A549 (cell line): ENCODE data around the gene CYGB. TPM values are rescaled to one million over a fixed set of nuclear protein-coding genes. Genes with fewer than 3 reads are reported as not detected.

Source experiments
- ATAC-seq, 2 experiments: fragments of 200-7000 bp in 1 of 2; fragments of >200 bp in 1 of 2; cut with Nextera tagmentation in 1 of 2; cut with Tn5 transposase in 1 of 2; 3 replicates each; pipeline versions ENCODE4 v1.8.0 to v1.9.1; 2018 to 2020; ENCODE audit warnings: mild to moderate bottlenecking in 1 of 2, moderate library complexity in 1 of 2
- CTCF ChIA-PET: fragments of 300-600 bp; sonication (Branson Sonifier 250); formaldehyde crosslinking; extraction: SDS; loops from one replicate; lab custom pipeline; 2021; ENCODE audit warnings: antibody characterized with exemption, inconsistent platforms; lab: Yijun Ruan, JAX
- POLR2A ChIA-PET: fragments of 350-600 bp; formaldehyde crosslinking; extraction: SDS; loops from one replicate; lab custom pipeline; 2021; ENCODE audit warnings: antibody characterized with exemption, inconsistent platforms; lab: Yijun Ruan, JAX
- DNase-seq, 2 experiments: peaks; one replicate each; pipeline versions ENCODE4 v3.0.0 to v3.0.0-alpha.2; 2011 to 2016; ENCODE audit warnings: low read depth in 1 of 2, low spot score in 1 of 2
- FAIRE-seq: peaks from 2 replicates; lab custom pipeline; 2011; peaks lifted over from hg19 to GRCh38; lab: Jason Lieb, UNC
- H3K27ac ChIP-seq, 2 experiments: fragments of >200 bp; sonication (Bioruptor Twin); formaldehyde crosslinking; 3 replicates each; pipeline ENCODE4 v1.5.1; 2016 to 2017
- H3K4me1 ChIP-seq: fragments of >200 bp; sonication (Bioruptor Twin); formaldehyde crosslinking; 3 replicates; pipeline ENCODE4 v1.6.1; 2016
- H3K4me2 ChIP-seq: fragments of >200 bp; sonication (Bioruptor Twin); formaldehyde crosslinking; 3 replicates; pipeline ENCODE4 v1.6.1; 2016
- H3K4me3 ChIP-seq: fragments of >200 bp; sonication (Bioruptor Twin); formaldehyde crosslinking; 3 replicates; pipeline ENCODE4 v1.5.1; 2016
- H3K9me3 ChIP-seq: fragments of >200 bp; sonication (Bioruptor Twin); formaldehyde crosslinking; 3 replicates; pipeline ENCODE4 v1.6.1; 2016
- ATOH8 ChIP-seq: fragments of 250-450 bp; sonication (Bioruptor Pico); IDR thresholded peaks from 2 replicates; pipeline ENCODE4 v1.5.0; 2020; ENCODE audit warnings: low read depth, mild to moderate bottlenecking, moderate library complexity
- BCL3 ChIP-seq: fragments of >200 bp; sonication (Bioruptor Twin); formaldehyde crosslinking; IDR thresholded peaks from 3 replicates; pipeline ENCODE4 v1.6.1; 2016
- CBX2 ChIP-seq: fragments of 200-600 bp; sonication (generic); IDR thresholded peaks from 2 replicates; pipeline ENCODE4 v1.6.1; 2016; ENCODE audit warnings: low read depth, mild to moderate bottlenecking, borderline replicate concordance
- CEBPB ChIP-seq, 2 experiments: fragments of >200 bp in 1 of 2; sonication (Bioruptor Twin) in 1 of 2; formaldehyde crosslinking in 1 of 2; IDR thresholded peaks; 2 replicates each; pipeline ENCODE4 v1.6.1; 2012 to 2016
- CHD4 ChIP-seq: fragments of 200-600 bp; sonication (generic); IDR thresholded peaks from 2 replicates; pipeline ENCODE4 v1.6.1; 2016; ENCODE audit warnings: antibody characterized with exemption, mild to moderate bottlenecking, borderline replicate concordance
- EHF ChIP-seq: fragments of 250-450 bp; sonication (Bioruptor Pico); IDR thresholded peaks from 2 replicates; pipeline ENCODE4 v1.5.0; 2020; ENCODE audit warnings: mild to moderate bottlenecking
- ELK1 ChIP-seq: fragments of 150-350 bp; IDR thresholded peaks from 2 replicates; pipeline ENCODE4 v1.6.1; 2014; ENCODE audit warnings: low read depth, mild to moderate bottlenecking, low read length
- EP300 ChIP-seq, 2 experiments: fragments of >200 bp; sonication (Bioruptor Twin); formaldehyde crosslinking; IDR thresholded peaks; 2 replicates in 1 of 2; 3 replicates in 1 of 2; pipeline ENCODE4 v1.6.1; 2016 to 2017
- ESRRA ChIP-seq: fragments of 150-350 bp; IDR thresholded peaks from 2 replicates; pipeline ENCODE4 v1.6.1; 2014; ENCODE audit warnings: mild to moderate bottlenecking, low read length, borderline replicate concordance
- FOSL2 ChIP-seq, 2 experiments: fragments of 450-650 bp in 1 of 2; fragments of >200 bp in 1 of 2; sonication (Bioruptor Twin) in 1 of 2; formaldehyde crosslinking; IDR thresholded peaks; 2 replicates each; pipeline versions ENCODE4 v1.5.0 to v1.6.1; 2016 to 2020; ENCODE audit warnings: mild to moderate bottlenecking in 1 of 2, moderate library complexity in 1 of 2
- GATA3 ChIP-seq: IDR thresholded peaks from 2 replicates; pipeline ENCODE4 v1.6.1; 2012; ENCODE audit warnings: borderline replicate concordance
- HDAC2 ChIP-seq: fragments of 200-600 bp; sonication (generic); IDR thresholded peaks from 2 replicates; pipeline ENCODE4 v1.6.1; 2016
- HMGXB4 ChIP-seq: fragments of 250-450 bp; sonication (Bioruptor Pico); IDR thresholded peaks from 2 replicates; pipeline ENCODE4 v1.5.0; 2021; ENCODE audit warnings: mild to moderate bottlenecking, moderate library complexity, borderline replicate concordance
- HOXA7 ChIP-seq: fragments of 250-450 bp; sonication (Bioruptor Pico); IDR thresholded peaks from 2 replicates; pipeline ENCODE4 v1.5.0; 2020; ENCODE audit warnings: mild to moderate bottlenecking, moderate library complexity
- KDM5A ChIP-seq: fragments of 200-600 bp; sonication (generic); IDR thresholded peaks from 2 replicates; pipeline ENCODE4 v1.6.1; 2016; ENCODE audit warnings: antibody characterized with exemption, mild to moderate bottlenecking
- MAFK ChIP-seq: fragments of 450-650 bp; IDR thresholded peaks from 2 replicates; pipeline ENCODE4 v1.6.1; 2014; ENCODE audit not compliant: partially characterized antibody
- MAX ChIP-seq: IDR thresholded peaks from 2 replicates; pipeline ENCODE4 v1.6.1; 2012
- MYC ChIP-seq: IDR thresholded peaks from 2 replicates; pipeline ENCODE4 v1.6.1; 2012; ENCODE audit warnings: mild to moderate bottlenecking, inconsistent platforms, low read length, improper control_type of control experiment, borderline replicate concordance
- NR3C1 ChIP-seq: fragments of >200 bp; sonication (Bioruptor Twin); formaldehyde crosslinking; IDR thresholded peaks from 3 replicates; pipeline ENCODE4 v1.6.1; 2017
- POLR2A ChIP-seq: IDR thresholded peaks from 2 replicates; pipeline ENCODE4 v1.6.1; 2012; ENCODE audit warnings: mild to moderate bottlenecking, low read length
- POLR2AphosphoS2 ChIP-seq: conservative IDR thresholded peaks from 2 replicates; pipeline ENCODE4 v1.6.1; 2012; ENCODE audit warnings: low read length, improper control_type of control experiment, inconsistent platforms
- RAD21 ChIP-seq, 2 experiments: fragments of >200 bp in 1 of 2; sonication (Bioruptor Twin) in 1 of 2; formaldehyde crosslinking in 1 of 2; IDR thresholded peaks in 1 of 2; conservative IDR thresholded peaks in 1 of 2; 2 replicates in 1 of 2; 3 replicates in 1 of 2; pipeline ENCODE4 v1.6.1; 2012 to 2018; ENCODE audit warnings: inconsistent platforms in 1 of 2
- SMC3 ChIP-seq: fragments of >200 bp; sonication (Bioruptor Twin); formaldehyde crosslinking; IDR thresholded peaks from 3 replicates; pipeline ENCODE4 v1.6.1; 2018; ENCODE audit warnings: inconsistent platforms
- TP53 ChIP-seq: fragments of 250-450 bp; sonication (Bioruptor Pico); IDR thresholded peaks from 2 replicates; pipeline ENCODE4 v1.5.0; 2021; ENCODE audit warnings: mild to moderate bottlenecking, moderate library complexity
- USF2 ChIP-seq: fragments of 450-650 bp; IDR thresholded peaks from 2 replicates; pipeline ENCODE4 v1.6.1; 2014; ENCODE audit warnings: antibody characterized with exemption
- ZFP36 ChIP-seq: fragments of 450-650 bp; IDR thresholded peaks from 2 replicates; pipeline ENCODE4 v1.6.1; 2014; ENCODE audit warnings: borderline replicate concordance; ENCODE audit not compliant: partially characterized antibody
- WGBS: methylation state at CpG from one replicate; pipeline ENCODE4 v1.1.6; 2017; ENCODE audit errors: missing lambda C conversion rate; 5-methylcytosine and 5-hydroxymethylcytosine counted together
- polyA plus RNA-seq, 4 experiments: library from polyadenylated mRNA; depleted of rRNA in 3 of 4; stranded (reverse); fragments of >200 nt; fragmentation: RNase III in 1 of 4; extraction: RNeasy Plus Mini Kit Qiagen cat#74134 plus additional on column Dnase treatment in 1 of 4; gene quantifications; 2 replicates in 3 of 4; 3 replicates in 1 of 4; pipeline ENCODE4 v1.2.3, GENCODE V29; 2011 to 2017

Gene CYGB
- polyA plus RNA-seq, 2 of the 4 experiments (the other 2 are of a cell fraction): 1.1 TPM

GRCh38 chr17:76480632-76481031 lies 56.9 kb downstream of the CYGB start:
- ChIA-PET CTCF (interaction anchor here (2.0 to 64.5 kb wide), 3 partner anchors 13 to 83 kb away, joined by 8 to 1994 read pairs (median 1994); partner anchors contain the start of genes AANAT, RHBDF2 and UBE2O), POLR2A (no interaction called here)
- Histone ChIP-seq H3K9me3 (no peaks in the 10 kb centered on the region), H3K4me2 (no peak overlapping the region), H3K27ac (no peak overlapping the region), H3K4me1 (peaks cover 20% of the 10 kb centered on the region), H3K4me3 (no peak overlapping the region)
- TF ChIP-seq TP53 (no peak), SMC3 (no peak), HMGXB4 (CRISPR knock-in tag) (no peak), HDAC2 (no peak), EP300 (IDR thresholded peaks at IDR 0.05) (no peak), MAFK (no peak), MAX (no peak), HOXA7 (CRISPR knock-in tag) (no peak), USF2 (no peak), CBX2 (no peak), ESRRA (no peak), ELK1 (no peak), FOSL2 (IDR thresholded peaks at IDR 0.05) (no peak), FOSL2 (CRISPR knock-in tag; IDR thresholded peaks at IDR 0.05) (no peak), CHD4 (no peak), ATOH8 (CRISPR knock-in tag) (no peak), CEBPB (IDR thresholded peaks at IDR 0.05) (no peak)
- FAIRE-seq (no peak), ATAC-seq (no peak), DNase-seq (no peak)
- 93% methylated on average over 15 of the region's 15 CpGs for WGBS

GRCh38 chr17:76479515-76480060 lies 57.9 kb downstream of the CYGB start:
- Histone ChIP-seq H3K4me3 (no peak overlapping the region), H3K9me3 (no peaks in the 10 kb centered on the region), H3K4me1 (peaks cover 9% of the 10 kb centered on the region), H3K4me2 (no peak overlapping the region), H3K27ac (no peak overlapping the region)
- TF ChIP-seq HDAC2 (no peak), CEBPB (IDR thresholded peaks at IDR 0.05) (no peak), ZFP36 (no peak), EHF (no peak), BCL3 (no peak), POLR2A (no peak), POLR2AphosphoS2 (no peak), SMC3 (no peak), NR3C1 (no peak), TP53 (no peak), MYC (no peak), KDM5A (no peak), ELK1 (no peak), RAD21 (conservative IDR thresholded peaks at IDR 0.05 in 1 of 2, IDR thresholded peaks at IDR 0.05 in 1 of 2) (no peak), GATA3 (no peak)
- WGBS: 90% methylated on average over 13 of the region's 14 CpGs
- CTCF ChIA-PET: interaction anchor here (2.0 to 64.5 kb wide), 4 partner anchors 14 to 82 kb away, joined by 6 to 1994 read pairs (median 1001); partner anchors contain the start of genes AANAT, RHBDF2 and UBE2O
- no peak for DNase-seq
- FAIRE-seq: no peak
- no peak for ATAC-seq
- POLR2A ChIA-PET: no interaction called here
